Measurements from ENCODE around the gene FGF1.

Gene FGF1

DNA sequence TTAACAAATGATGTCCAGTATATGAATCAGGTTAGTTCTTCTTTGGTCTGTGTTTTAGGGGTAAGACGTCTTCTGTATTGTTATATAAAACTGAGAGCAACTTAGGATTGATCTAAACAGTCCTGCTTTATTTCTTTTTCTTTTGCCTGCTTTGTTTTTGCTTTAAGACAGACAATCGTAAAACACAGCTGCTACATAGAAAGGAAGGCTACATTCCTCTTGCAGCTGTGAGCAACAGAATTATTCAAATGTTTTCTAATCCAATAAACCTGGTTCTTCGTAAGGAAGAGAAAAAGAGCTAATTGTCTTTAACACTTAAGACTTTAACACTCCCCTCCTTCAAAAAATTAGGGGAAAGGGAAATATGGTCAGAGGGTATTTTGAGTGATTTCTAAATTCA is 14.6 kb downstream of the FGF1 start:
- peaks cover 2% of the 10 kb centered on the region for H3K4me1 ChIP-seq (ENCODE audit: control insufficient read depth, insufficient read depth, low read length)
- WGBS (ENCODE audit: insufficient coverage, insufficient read length), result no CpG with 5 or more reads among the region's 3 CpGs
- no peaks in the 10 kb centered on the region for H3K36me3 ChIP-seq (ENCODE audit: control insufficient read depth, insufficient read depth, low read length)
- H3K27me3 ChIP-seq (ENCODE audit: control insufficient read depth, insufficient read depth, low read length), result no peaks in the 10 kb centered on the region
- no peak overlapping the region for H3K4me3 ChIP-seq (ENCODE audit: low read length)
- H3K27ac ChIP-seq (ENCODE audit: low read length), result no peak overlapping the region
- H3K9me3 ChIP-seq (ENCODE audit: control insufficient read depth, insufficient read depth, low read length), result no peaks in the 10 kb centered on the region
- no peak for DNase-seq (ENCODE audit: low read depth, low spot score)

DNA sequence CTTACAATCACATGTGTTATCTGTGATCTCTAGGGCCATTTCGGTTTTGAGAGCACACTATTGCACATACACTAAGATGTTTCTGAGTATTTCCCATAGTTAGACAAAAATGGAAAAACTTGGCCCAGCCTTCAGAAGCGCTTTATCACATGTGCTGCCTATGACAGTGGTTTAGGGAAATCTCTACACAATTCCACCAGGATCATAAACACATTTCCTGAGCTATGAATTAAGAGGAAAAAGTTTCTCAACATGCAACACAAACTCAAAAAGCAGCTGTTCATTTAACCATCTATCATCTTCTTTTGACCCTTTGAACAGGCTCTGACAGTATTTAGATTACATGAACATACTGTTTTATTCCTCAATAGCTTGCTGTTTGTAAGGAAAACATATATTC is 15.1 kb downstream of the FGF1 start:
- Histone ChIP-seq H3K36me3 (ENCODE audit: control insufficient read depth, insufficient read depth, low read length) (no peaks in the 10 kb centered on the region), H3K4me1 (ENCODE audit: control insufficient read depth, insufficient read depth, low read length) (peaks cover 2% of the 10 kb centered on the region), H3K9me3 (ENCODE audit: control insufficient read depth, insufficient read depth, low read length) (no peaks in the 10 kb centered on the region), H3K4me3 (ENCODE audit: low read length) (no peak overlapping the region), H3K27me3 (ENCODE audit: control insufficient read depth, insufficient read depth, low read length) (no peaks in the 10 kb centered on the region), H3K27ac (ENCODE audit: low read length) (no peak overlapping the region)
- WGBS (ENCODE audit: insufficient coverage, insufficient read length), result no CpG with 5 or more reads among the region's 2 CpGs
- DNase-seq (ENCODE audit: low read depth, low spot score), result no peak

DNA sequence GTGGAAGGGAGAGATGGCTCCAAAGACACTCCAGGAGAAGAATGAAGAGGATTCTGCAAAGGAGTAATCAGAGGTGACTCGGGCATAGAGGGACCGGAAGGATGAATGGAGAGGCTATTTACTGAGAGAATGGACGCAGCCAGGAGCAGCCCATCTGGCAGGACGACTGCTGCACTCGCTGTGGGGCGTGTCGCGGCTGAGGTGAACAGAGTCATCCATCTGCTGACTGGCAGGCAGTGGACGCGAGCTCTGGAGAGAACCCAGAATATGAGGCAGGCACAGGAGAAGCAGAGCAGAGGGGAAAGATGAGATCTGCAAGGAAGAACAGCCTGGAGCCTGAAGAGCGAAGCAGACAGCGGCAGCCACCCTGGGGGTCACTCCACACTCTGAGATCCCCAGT is 16.4 kb downstream of the FGF1 start:
- no peaks in the 10 kb centered on the region for H3K27me3 ChIP-seq (ENCODE audit: control insufficient read depth, insufficient read depth, low read length)
- no peak for DNase-seq (ENCODE audit: low read depth, low spot score)
- no peaks in the 10 kb centered on the region for H3K36me3 ChIP-seq (ENCODE audit: control insufficient read depth, insufficient read depth, low read length)
- no peaks in the 10 kb centered on the region for H3K9me3 ChIP-seq (ENCODE audit: control insufficient read depth, insufficient read depth, low read length)
- peaks cover 2% of the 10 kb centered on the region for H3K4me1 ChIP-seq (ENCODE audit: control insufficient read depth, insufficient read depth, low read length)
- H3K27ac ChIP-seq (ENCODE audit: low read length), result no peak overlapping the region
- WGBS (ENCODE audit: insufficient coverage, insufficient read length), result no CpG with 5 or more reads among the region's 12 CpGs
- no peak overlapping the region for H3K4me3 ChIP-seq (ENCODE audit: low read length)

DNA sequence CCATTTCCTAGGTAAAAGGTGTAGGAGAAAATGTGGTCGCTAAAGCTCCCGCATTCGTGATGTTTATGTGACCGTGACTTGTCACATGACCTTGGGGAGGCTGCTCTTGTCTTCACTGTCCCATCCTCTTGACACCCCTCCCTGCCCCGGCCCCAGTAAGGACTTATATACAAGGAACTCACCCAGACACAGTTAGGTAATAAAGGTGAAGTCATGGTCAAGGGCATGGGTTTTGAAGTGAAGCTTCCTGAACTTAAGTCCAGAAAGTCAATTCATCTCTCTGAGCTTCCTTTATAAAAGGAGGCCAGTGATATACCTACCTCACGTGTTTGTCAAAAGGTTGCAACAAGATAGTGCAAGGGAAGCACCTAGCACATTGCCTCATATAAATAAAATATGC is 17.6 kb downstream of the FGF1 start:
- Histone ChIP-seq H3K27ac (ENCODE audit: low read length) (no peak overlapping the region), H3K9me3 (ENCODE audit: control insufficient read depth, insufficient read depth, low read length) (no peaks in the 10 kb centered on the region), H3K27me3 (ENCODE audit: control insufficient read depth, insufficient read depth, low read length) (no peaks in the 10 kb centered on the region), H3K36me3 (ENCODE audit: control insufficient read depth, insufficient read depth, low read length) (no peaks in the 10 kb centered on the region), H3K4me3 (ENCODE audit: low read length) (no peak overlapping the region), H3K4me1 (ENCODE audit: control insufficient read depth, insufficient read depth, low read length) (peaks cover 2% of the 10 kb centered on the region)
- no CpG with 5 or more reads among the region's 6 CpGs for WGBS (ENCODE audit: insufficient coverage, insufficient read length)
- no peak for DNase-seq (ENCODE audit: low read depth, low spot score)

DNA sequence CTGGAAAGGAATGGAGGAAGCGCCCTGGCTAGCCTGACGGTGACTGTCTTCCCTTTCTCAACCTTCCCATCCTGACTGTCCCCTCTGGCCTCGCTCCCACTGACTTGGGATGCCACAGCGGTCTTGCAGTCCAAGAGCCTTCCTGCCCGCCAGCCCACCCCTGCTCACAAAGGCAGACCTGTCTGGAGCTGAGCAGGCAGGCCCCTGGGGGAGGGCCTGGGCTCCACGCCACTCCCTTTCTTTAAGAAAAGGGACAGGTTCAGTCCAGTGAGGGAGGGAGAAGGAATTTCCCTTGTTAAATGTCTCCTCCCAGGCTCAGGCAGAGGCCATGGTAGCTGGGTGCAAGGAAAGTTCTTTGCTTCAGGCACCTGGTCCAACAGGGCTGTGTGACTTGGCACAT is 18.1 kb downstream of the FGF1 start:
- Histone ChIP-seq H3K36me3 (ENCODE audit: control insufficient read depth, insufficient read depth, low read length) (no peaks in the 10 kb centered on the region), H3K9me3 (ENCODE audit: control insufficient read depth, insufficient read depth, low read length) (no peaks in the 10 kb centered on the region), H3K27ac (ENCODE audit: low read length) (no peak overlapping the region), H3K4me1 (ENCODE audit: control insufficient read depth, insufficient read depth, low read length) (peaks cover 2% of the 10 kb centered on the region), H3K27me3 (ENCODE audit: control insufficient read depth, insufficient read depth, low read length) (no peaks in the 10 kb centered on the region), H3K4me3 (ENCODE audit: low read length) (no peak overlapping the region)
- DNase-seq (ENCODE audit: low read depth, low spot score), result no peak
- no CpG with 5 or more reads among the region's 6 CpGs for WGBS (ENCODE audit: insufficient coverage, insufficient read length)

DNA sequence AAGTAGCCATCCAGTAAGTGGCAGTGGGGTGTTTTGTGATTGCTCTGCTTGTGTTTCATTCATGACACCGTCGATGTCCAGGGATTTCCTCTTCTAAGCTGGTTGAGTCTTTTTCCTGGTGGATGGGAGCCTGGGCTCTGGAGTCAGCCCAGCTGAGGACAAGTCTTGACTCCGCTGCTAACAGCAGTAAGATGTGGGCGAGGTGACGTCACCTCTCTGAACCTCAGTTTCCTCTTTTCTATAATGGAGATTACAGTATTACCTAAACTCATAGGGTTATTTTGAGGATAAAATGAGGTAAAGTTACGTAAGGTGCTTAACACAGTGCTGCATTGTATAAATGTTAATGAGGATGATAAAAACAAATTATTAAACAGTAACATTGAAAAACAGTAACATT is 21.3 kb downstream of the FGF1 start:
- Histone ChIP-seq H3K36me3 (ENCODE audit: control insufficient read depth, insufficient read depth, low read length) (no peaks in the 10 kb centered on the region), H3K27me3 (ENCODE audit: control insufficient read depth, insufficient read depth, low read length) (no peaks in the 10 kb centered on the region), H3K4me1 (ENCODE audit: control insufficient read depth, insufficient read depth, low read length) (peaks cover 2% of the 10 kb centered on the region), H3K9me3 (ENCODE audit: control insufficient read depth, insufficient read depth, low read length) (no peaks in the 10 kb centered on the region), H3K4me3 (ENCODE audit: low read length) (no peak overlapping the region), H3K27ac (ENCODE audit: low read length) (no peak overlapping the region)
- DNase-seq (ENCODE audit: low read depth, low spot score), result no peak
- no CpG with 5 or more reads among the region's 6 CpGs for WGBS (ENCODE audit: insufficient coverage, insufficient read length)

DNA sequence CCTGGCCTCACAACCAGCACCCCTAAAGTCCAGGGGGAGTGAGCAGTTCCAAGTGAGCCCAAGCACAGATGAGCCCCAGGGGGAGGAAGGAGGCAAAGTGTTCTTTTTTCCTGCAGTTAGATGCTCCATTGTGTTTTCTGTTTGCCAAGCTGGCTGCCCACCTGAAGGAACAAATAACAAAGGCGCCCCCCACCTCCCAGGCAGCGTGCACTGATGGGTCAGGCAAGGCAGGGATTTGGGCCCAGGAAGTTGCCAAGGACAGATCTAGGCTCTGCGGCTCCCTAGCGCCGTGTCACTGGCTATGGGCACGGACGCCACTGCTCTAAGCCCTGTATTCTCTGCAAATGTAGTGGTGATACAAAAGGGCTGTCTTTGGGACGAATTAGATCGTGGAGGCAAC is 21.8 kb downstream of the FGF1 start:
- Histone ChIP-seq H3K4me3 (ENCODE audit: low read length) (no peak overlapping the region), H3K4me1 (ENCODE audit: control insufficient read depth, insufficient read depth, low read length) (peaks cover 2% of the 10 kb centered on the region), H3K27ac (ENCODE audit: low read length) (no peak overlapping the region), H3K36me3 (ENCODE audit: control insufficient read depth, insufficient read depth, low read length) (no peaks in the 10 kb centered on the region), H3K9me3 (ENCODE audit: control insufficient read depth, insufficient read depth, low read length) (no peaks in the 10 kb centered on the region), H3K27me3 (ENCODE audit: control insufficient read depth, insufficient read depth, low read length) (no peaks in the 10 kb centered on the region)
- WGBS (ENCODE audit: insufficient coverage, insufficient read length), result no CpG with 5 or more reads among the region's 9 CpGs
- no peak for DNase-seq (ENCODE audit: low read depth, low spot score)

DNA sequence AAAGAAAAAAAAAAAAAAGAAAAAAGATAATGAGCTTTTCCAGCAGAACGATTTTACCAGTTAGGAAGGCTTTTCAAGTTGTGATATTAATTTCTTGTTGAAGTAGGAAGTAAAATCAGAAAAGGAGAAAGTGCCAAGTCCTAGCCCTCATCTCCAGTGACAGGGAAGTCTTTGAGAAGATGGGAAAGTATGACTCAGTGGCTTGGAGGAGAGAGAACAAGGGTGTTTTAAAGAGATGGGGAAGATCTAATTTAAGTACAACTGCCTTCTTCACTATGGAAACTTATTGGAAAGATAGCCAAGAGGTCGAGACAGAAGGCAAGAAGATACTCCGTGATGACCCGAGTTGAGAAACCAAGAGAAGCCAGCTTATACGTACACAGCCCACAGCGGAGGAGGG is 22.6 kb downstream of the FGF1 start:
- no peak for DNase-seq (ENCODE audit: low read depth, low spot score)
- Histone ChIP-seq H3K4me3 (ENCODE audit: low read length) (no peak overlapping the region), H3K9me3 (ENCODE audit: control insufficient read depth, insufficient read depth, low read length) (no peaks in the 10 kb centered on the region), H3K27me3 (ENCODE audit: control insufficient read depth, insufficient read depth, low read length) (no peaks in the 10 kb centered on the region), H3K27ac (ENCODE audit: low read length) (no peak overlapping the region), H3K36me3 (ENCODE audit: control insufficient read depth, insufficient read depth, low read length) (no peaks in the 10 kb centered on the region), H3K4me1 (ENCODE audit: control insufficient read depth, insufficient read depth, low read length) (peaks cover 2% of the 10 kb centered on the region)
- WGBS (ENCODE audit: insufficient coverage, insufficient read length), result no CpG with 5 or more reads among the region's 6 CpGs

DNA sequence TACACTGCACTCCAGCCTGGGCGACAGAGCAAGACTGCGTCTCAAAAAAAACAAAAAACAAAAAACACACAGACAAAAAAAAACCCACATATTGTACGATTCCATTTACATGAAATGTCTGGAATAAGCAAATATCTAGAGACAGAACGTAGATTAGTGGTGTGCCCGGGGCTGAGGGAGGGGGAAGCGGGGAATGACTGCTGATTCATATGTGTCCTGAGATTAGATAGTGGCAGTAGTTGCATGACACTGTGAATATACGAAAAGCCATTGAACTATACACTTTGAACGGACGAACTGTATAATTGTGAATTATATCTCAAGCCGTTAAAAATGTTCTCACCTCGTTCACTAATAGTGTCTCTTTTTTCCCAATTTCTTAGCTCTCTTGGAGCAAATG is 23.9 kb downstream of the FGF1 start:
- Histone ChIP-seq H3K27ac (ENCODE audit: low read length) (no peak overlapping the region), H3K27me3 (ENCODE audit: control insufficient read depth, insufficient read depth, low read length) (no peaks in the 10 kb centered on the region), H3K4me3 (ENCODE audit: low read length) (no peak overlapping the region), H3K4me1 (ENCODE audit: control insufficient read depth, insufficient read depth, low read length) (no peaks in the 10 kb centered on the region), H3K36me3 (ENCODE audit: control insufficient read depth, insufficient read depth, low read length) (no peaks in the 10 kb centered on the region), H3K9me3 (ENCODE audit: control insufficient read depth, insufficient read depth, low read length) (no peaks in the 10 kb centered on the region)
- WGBS (ENCODE audit: insufficient coverage, insufficient read length), result no CpG with 5 or more reads among the region's 11 CpGs
- no peak for DNase-seq (ENCODE audit: low read depth, low spot score)

DNA sequence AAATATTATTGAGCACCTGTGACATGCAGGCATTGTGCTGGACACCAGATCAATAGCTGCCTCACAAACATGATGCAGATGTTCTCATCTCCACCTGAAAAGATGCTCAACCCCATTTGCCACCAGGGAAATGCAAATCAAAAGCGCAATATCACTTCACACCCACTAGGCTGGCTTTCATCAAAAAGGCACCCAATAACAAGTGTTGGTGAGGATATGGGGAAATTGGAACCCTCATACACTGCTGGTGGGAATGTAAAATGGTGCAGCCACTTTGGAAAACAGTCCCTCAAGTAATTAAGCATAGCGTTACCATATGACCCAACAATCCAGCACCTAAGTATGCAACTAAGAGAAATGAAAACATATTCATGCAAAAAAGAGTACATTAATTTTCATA is 24.7 kb downstream of the FGF1 start:
- DNase-seq (ENCODE audit: low read depth, low spot score), result no peak
- no peaks in the 10 kb centered on the region for H3K9me3 ChIP-seq (ENCODE audit: control insufficient read depth, insufficient read depth, low read length)
- no peaks in the 10 kb centered on the region for H3K27me3 ChIP-seq (ENCODE audit: control insufficient read depth, insufficient read depth, low read length)
- no peaks in the 10 kb centered on the region for H3K4me1 ChIP-seq (ENCODE audit: control insufficient read depth, insufficient read depth, low read length)
- WGBS (ENCODE audit: insufficient coverage, insufficient read length), result no CpG with 5 or more reads among the region's 2 CpGs
- no peak overlapping the region for H3K27ac ChIP-seq (ENCODE audit: low read length)
- H3K4me3 ChIP-seq (ENCODE audit: low read length), result no peak overlapping the region
- H3K36me3 ChIP-seq (ENCODE audit: control insufficient read depth, insufficient read depth, low read length), result no peaks in the 10 kb centered on the region

DNA sequence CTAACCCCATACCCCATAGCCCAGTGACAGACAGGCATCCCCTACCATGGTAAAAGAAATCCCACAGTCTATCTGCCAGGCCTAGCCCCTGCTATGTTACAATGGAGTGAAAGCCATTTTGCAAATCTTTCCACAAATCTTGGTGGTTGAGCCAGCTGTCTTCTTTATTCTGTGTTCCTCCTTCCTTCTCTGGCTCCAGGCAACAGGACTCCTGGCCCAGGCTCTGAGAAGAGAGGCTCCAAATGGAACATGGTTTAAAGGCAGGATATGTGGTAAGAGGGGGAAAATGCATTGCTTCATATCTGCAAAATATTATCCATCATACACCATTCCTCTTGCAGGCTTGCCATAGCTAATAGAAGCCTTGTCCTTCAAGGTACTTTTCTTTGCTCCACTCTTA is 25.2 kb downstream of the FGF1 start:
- no peaks in the 10 kb centered on the region for H3K9me3 ChIP-seq (ENCODE audit: control insufficient read depth, insufficient read depth, low read length)
- no peaks in the 10 kb centered on the region for H3K27me3 ChIP-seq (ENCODE audit: control insufficient read depth, insufficient read depth, low read length)
- no peak for DNase-seq (ENCODE audit: low read depth, low spot score)
- H3K4me1 ChIP-seq (ENCODE audit: control insufficient read depth, insufficient read depth, low read length), result no peaks in the 10 kb centered on the region
- H3K27ac ChIP-seq (ENCODE audit: low read length), result no peak overlapping the region
- no peaks in the 10 kb centered on the region for H3K36me3 ChIP-seq (ENCODE audit: control insufficient read depth, insufficient read depth, low read length)
- no peak overlapping the region for H3K4me3 ChIP-seq (ENCODE audit: low read length)
